ENCODE results near the gene RIMS3. TPM values are rescaled to one million over a fixed set of nuclear protein-coding genes. Genes with fewer than 3 reads are reported as not detected.

Gene RIMS3
- polyA plus RNA-seq, 1 donor from 2014 or later, result 31.6 TPM

DNA sequence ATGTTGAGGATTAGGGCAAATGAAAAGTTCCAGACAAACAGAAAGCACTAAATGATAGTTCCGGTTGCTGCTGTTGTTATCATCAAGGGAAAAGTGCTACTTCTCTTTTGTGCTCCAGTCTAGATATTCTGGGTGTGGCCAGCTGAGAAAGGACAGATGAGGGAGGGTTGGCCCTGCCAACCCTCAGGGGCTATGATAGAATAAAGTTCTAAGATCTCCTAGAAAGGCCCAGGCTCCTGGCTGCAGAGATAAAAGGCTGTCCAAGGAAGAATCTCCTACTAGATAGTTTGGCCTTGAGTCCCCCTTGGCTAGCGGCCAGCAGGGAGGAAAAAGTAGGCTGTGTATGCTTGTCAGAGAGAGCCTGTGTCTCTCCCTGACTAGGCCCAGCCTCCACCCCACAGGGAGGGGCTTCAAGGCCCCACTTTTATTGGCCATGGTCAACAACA is 31.5 kb downstream of the RIMS3 start:
- Histone ChIP-seq H3K27me3 (ENCODE audit: insufficient read depth, low read depth, low read length) (no peaks in the 10 kb centered on the region), H3K9ac (ENCODE audit: low read length) (no peak overlapping the region), H4K20me1 (ENCODE audit: insufficient read depth) (no peaks in the 10 kb centered on the region), H2AFZ (ENCODE audit: low read depth, low read length) (no peak overlapping the region), H3K27ac (ENCODE audit: low read length) (no peak overlapping the region), H3K4me2 (ENCODE audit: low read length) (no peak overlapping the region), H3K4me3 (ENCODE audit: low read length) (no peak overlapping the region), H3K9me3 (ENCODE audit: low read length) (no peaks in the 10 kb centered on the region), H3K36me3 (ENCODE audit: insufficient read depth, low read length) (no peaks in the 10 kb centered on the region), H3F3A (ENCODE audit: insufficient read depth, low read length, poor library complexity, severe bottlenecking) (no peaks in the 10 kb centered on the region), H3K9me2 (ENCODE audit: insufficient read depth, low read length) (no peaks in the 10 kb centered on the region), H3K79me2 (replicated peaks; ENCODE audit: insufficient read depth, low read length) (no peaks in the 10 kb centered on the region)
- TF ChIP-seq REST (IDR thresholded peaks at IDR 0.05; ENCODE audit: borderline replicate concordance) (no peak), RAD21 (conservative IDR thresholded peaks at IDR 0.05) (no peak), SMC3 (conservative IDR thresholded peaks at IDR 0.05; ENCODE audit: poor library complexity) (no peak), EP300 (conservative IDR thresholded peaks at IDR 0.05; ENCODE audit: poor library complexity, severe bottlenecking) (no peak), POLR2AphosphoS5 (IDR thresholded peaks at IDR 0.05) (no peak), EZH2 (IDR thresholded peaks at IDR 0.05; ENCODE audit: borderline replicate concordance, insufficient read depth, low read length, poor library complexity, severe bottlenecking) (no peak), MXI1 (conservative IDR thresholded peaks at IDR 0.05; ENCODE audit: poor library complexity, severe bottlenecking) (no peak), TAF1 (IDR thresholded peaks at IDR 0.05; ENCODE audit: low read depth) (no peak)
- TF ChIP-seq, protein P1, sequence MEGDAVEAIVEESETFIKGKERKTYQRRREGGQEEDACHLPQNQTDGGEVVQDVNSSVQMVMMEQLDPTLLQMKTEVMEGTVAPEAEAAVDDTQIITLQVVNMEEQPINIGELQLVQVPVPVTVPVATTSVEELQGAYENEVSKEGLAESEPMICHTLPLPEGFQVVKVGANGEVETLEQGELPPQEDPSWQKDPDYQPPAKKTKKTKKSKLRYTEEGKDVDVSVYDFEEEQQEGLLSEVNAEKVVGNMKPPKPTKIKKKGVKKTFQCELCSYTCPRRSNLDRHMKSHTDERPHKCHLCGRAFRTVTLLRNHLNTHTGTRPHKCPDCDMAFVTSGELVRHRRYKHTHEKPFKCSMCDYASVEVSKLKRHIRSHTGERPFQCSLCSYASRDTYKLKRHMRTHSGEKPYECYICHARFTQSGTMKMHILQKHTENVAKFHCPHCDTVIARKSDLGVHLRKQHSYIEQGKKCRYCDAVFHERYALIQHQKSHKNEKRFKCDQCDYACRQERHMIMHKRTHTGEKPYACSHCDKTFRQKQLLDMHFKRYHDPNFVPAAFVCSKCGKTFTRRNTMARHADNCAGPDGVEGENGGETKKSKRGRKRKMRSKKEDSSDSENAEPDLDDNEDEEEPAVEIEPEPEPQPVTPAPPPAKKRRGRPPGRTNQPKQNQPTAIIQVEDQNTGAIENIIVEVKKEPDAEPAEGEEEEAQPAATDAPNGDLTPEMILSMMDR (IDR thresholded peaks at IDR 0.05; ENCODE audit: poor library complexity, severe bottlenecking), result no peak

GRCh38 chr1:40633523-40633922 is 32.0 kb downstream of the RIMS3 start:
- Histone ChIP-seq H3K27me3 (ENCODE audit: insufficient read depth, low read depth, low read length) (no peaks in the 10 kb centered on the region), H2AFZ (ENCODE audit: low read depth, low read length) (no peak overlapping the region), H3K4me3 (ENCODE audit: low read length) (no peak overlapping the region), H3K4me2 (ENCODE audit: low read length) (no peak overlapping the region), H3K9ac (ENCODE audit: low read length) (no peak overlapping the region), H3K9me2 (ENCODE audit: insufficient read depth, low read length) (no peaks in the 10 kb centered on the region), H3K36me3 (ENCODE audit: insufficient read depth, low read length) (no peaks in the 10 kb centered on the region), H3K27ac (ENCODE audit: low read length) (no peak overlapping the region), H4K20me1 (ENCODE audit: insufficient read depth) (no peaks in the 10 kb centered on the region), H3F3A (ENCODE audit: insufficient read depth, low read length, poor library complexity, severe bottlenecking) (no peaks in the 10 kb centered on the region), H3K79me2 (replicated peaks; ENCODE audit: insufficient read depth, low read length) (no peaks in the 10 kb centered on the region), H3K9me3 (ENCODE audit: low read length) (no peaks in the 10 kb centered on the region)
- no peak for TF ChIP-seq EZH2 (IDR thresholded peaks at IDR 0.05; ENCODE audit: borderline replicate concordance, insufficient read depth, low read length, poor library complexity, severe bottlenecking)
- no peak for TF ChIP-seq REST (IDR thresholded peaks at IDR 0.05; ENCODE audit: borderline replicate concordance)
- no peak for TF ChIP-seq MXI1 (conservative IDR thresholded peaks at IDR 0.05; ENCODE audit: poor library complexity, severe bottlenecking)
- no peak for TF ChIP-seq TAF1 (IDR thresholded peaks at IDR 0.05; ENCODE audit: low read depth)
- no peak for TF ChIP-seq POLR2AphosphoS5 (IDR thresholded peaks at IDR 0.05)
- TF ChIP-seq RAD21 (conservative IDR thresholded peaks at IDR 0.05), result no peak
- TF ChIP-seq SMC3 (conservative IDR thresholded peaks at IDR 0.05; ENCODE audit: poor library complexity), result no peak
- TF ChIP-seq EP300 (conservative IDR thresholded peaks at IDR 0.05; ENCODE audit: poor library complexity, severe bottlenecking), result no peak
- TF ChIP-seq, protein P1 (IDR thresholded peaks at IDR 0.05; ENCODE audit: poor library complexity, severe bottlenecking), result no peak

Measured in neural cell (in vitro differentiated cells).